ENCODE measurements around the gene GIPC2. TPM values are rescaled to one million over a fixed set of nuclear protein-coding genes. Genes with fewer than 3 reads are reported as not detected.

GIPC2 gene
- total and polyA plus RNA-seq, 2 of the 4 experiments (the other 2 are of a cell fraction): 0.07 to 0.18 TPM

DNA sequence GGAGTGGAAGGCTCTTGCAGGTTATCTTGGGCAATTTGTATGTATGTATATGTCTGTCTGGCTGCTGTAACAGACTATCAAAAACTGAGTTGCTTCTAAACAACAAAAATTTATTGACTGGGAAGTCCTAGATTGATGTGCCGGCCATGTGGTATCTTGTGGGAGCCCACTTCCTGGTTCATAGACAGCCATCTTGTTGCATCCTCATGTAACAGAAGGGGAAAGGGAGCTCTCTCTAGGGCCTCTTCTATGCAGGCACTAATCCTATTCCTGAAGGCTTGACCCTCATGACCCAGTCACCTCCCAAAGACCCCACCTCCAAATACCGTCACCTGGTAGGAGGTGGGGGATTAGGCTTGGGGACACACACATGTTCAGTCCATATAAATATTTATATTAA, 9.2 kb downstream of the GIPC2 start:
- Histone ChIP-seq H2BK5ac (ENCODE audit: low read depth, low read length, poor library complexity, severe bottlenecking) (no peak overlapping the region), H2AK9ac (replicated peaks; ENCODE audit: low read depth, low read length, poor library complexity) (no peak overlapping the region), H4K20me1 (ENCODE audit: insufficient read depth, low read length) (no peaks in the 10 kb centered on the region), H2AFZ (replicated peaks; ENCODE audit: low read length, poor library complexity) (no peak overlapping the region), H3K23ac (ENCODE audit: low read depth, low read length) (no peak overlapping the region), H4K91ac (ENCODE audit: insufficient read depth, low read depth, low read length) (no peak overlapping the region), H3K56ac (ENCODE audit: extremely low read depth, insufficient read depth, low read length) (no peak overlapping the region), H3K14ac (replicated peaks; ENCODE audit: low read depth, low read length) (no peak overlapping the region), H3K9ac (ENCODE audit: low read depth, low read length) (no peak overlapping the region), H3K27me3 (ENCODE audit: control insufficient read depth, insufficient read depth, low read length) (no peaks in the 10 kb centered on the region), H4K5ac (ENCODE audit: low read depth, low read length) (no peak overlapping the region), H3K27ac (ENCODE audit: insufficient read depth, low read length) (no peak overlapping the region), H3K4ac (ENCODE audit: low read depth, low read length) (no peak overlapping the region), H3K4me3 (ENCODE audit: insufficient read depth, low read depth, low read length) (no peak overlapping the region), H2AK5ac (ENCODE audit: low read depth, low read length) (no peak overlapping the region), H3K4me2 (ENCODE audit: low read depth, low read length) (no peak overlapping the region), H3K4me1 (ENCODE audit: control insufficient read depth, insufficient read depth, low read length) (no peaks in the 10 kb centered on the region), H3K18ac (ENCODE audit: low read depth, low read length) (no peak overlapping the region), H3K36me3 (ENCODE audit: control insufficient read depth, insufficient read depth, low read length) (no peaks in the 10 kb centered on the region), H2BK20ac (ENCODE audit: low read depth, low read length) (no peak overlapping the region), H3K9me1 (ENCODE audit: insufficient read depth, low read length) (no peaks in the 10 kb centered on the region), H4K8ac (ENCODE audit: low read depth in 2 of 2, low read length in 2 of 2) (no peak overlapping the region), H2BK15ac (ENCODE audit: low read depth, low read length) (no peak overlapping the region), H2BK120ac (ENCODE audit: low read depth, low read length) (no peak overlapping the region), H3K79me1 (ENCODE audit: low read depth in 1 of 2, low read length in 2 of 2) (no peaks in the 10 kb centered on the region), H3K9me3 (ENCODE audit: control insufficient read depth, insufficient read depth, low read length) (no peaks in the 10 kb centered on the region)
- POLR2A ChIA-PET (ENCODE audit: unreplicated experiment): no interaction called here
- dilution Hi-C loops (cut with HindIII; ENCODE audit: low sequenced_read_pairs, unreplicated experiment) (no loop called here), intact Hi-C loops (cut with micrococcal nuclease) (no loop called here), in situ Hi-C loops (cut with MboI; ENCODE audit: low sequenced_read_pairs) (no loop called here)
- CTCF ChIA-PET: no interaction called here
- BruUV-seq (replicated peaks): no TSS peak
- DNase-seq (no peak), ATAC-seq (ENCODE audit: low read depth) (no peak)
- TF ChIP-seq MXI1 (IDR thresholded peaks at IDR 0.05; ENCODE audit: borderline replicate concordance, low read depth, low read length) (no peak), MAZ (IDR thresholded peaks at IDR 0.05; ENCODE audit: borderline replicate concordance, low read depth, low read length) (no peak), RCOR1 (IDR thresholded peaks at IDR 0.05; ENCODE audit: insufficient replicate concordance, low read length) (no peak), POLR2A (IDR thresholded peaks at IDR 0.05; ENCODE audit: low read depth, low read length) (no peak), RFX5 (IDR thresholded peaks at IDR 0.05; ENCODE audit: low read depth, low read length) (no peak), NFE2L2 (IDR thresholded peaks at IDR 0.05; ENCODE audit: low read depth, low read length) (no peak), FOS (IDR thresholded peaks at IDR 0.05; ENCODE audit: low read depth, low read length) (no peak), CHD1 (IDR thresholded peaks at IDR 0.05; ENCODE audit: low read depth, low read length) (no peak), CEBPB (IDR thresholded peaks at IDR 0.05; ENCODE audit: low read depth, low read length) (no peak), MAFK (IDR thresholded peaks at IDR 0.05; ENCODE audit: low read depth, low read length) (no peak), BHLHE40 (IDR thresholded peaks at IDR 0.05; ENCODE audit: low read depth, low read length) (no peak), RAD21 (IDR thresholded peaks at IDR 0.05; ENCODE audit: low read length) (no peak), SMC3 (IDR thresholded peaks at IDR 0.05; ENCODE audit: low read depth, low read length) (no peak)
- TF ChIP-seq, protein P1, sequence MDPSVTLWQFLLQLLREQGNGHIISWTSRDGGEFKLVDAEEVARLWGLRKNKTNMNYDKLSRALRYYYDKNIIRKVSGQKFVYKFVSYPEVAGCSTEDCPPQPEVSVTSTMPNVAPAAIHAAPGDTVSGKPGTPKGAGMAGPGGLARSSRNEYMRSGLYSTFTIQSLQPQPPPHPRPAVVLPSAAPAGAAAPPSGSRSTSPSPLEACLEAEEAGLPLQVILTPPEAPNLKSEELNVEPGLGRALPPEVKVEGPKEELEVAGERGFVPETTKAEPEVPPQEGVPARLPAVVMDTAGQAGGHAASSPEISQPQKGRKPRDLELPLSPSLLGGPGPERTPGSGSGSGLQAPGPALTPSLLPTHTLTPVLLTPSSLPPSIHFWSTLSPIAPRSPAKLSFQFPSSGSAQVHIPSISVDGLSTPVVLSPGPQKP (IDR thresholded peaks at IDR 0.05; ENCODE audit: borderline replicate concordance, low read depth, low read length): no peak
- TF ChIP-seq, protein P2, sequence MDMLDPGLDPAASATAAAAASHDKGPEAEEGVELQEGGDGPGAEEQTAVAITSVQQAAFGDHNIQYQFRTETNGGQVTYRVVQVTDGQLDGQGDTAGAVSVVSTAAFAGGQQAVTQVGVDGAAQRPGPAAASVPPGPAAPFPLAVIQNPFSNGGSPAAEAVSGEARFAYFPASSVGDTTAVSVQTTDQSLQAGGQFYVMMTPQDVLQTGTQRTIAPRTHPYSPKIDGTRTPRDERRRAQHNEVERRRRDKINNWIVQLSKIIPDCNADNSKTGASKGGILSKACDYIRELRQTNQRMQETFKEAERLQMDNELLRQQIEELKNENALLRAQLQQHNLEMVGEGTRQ (IDR thresholded peaks at IDR 0.05; ENCODE audit: low read depth, low read length): no peak
- TF ChIP-seq, protein P3, sequence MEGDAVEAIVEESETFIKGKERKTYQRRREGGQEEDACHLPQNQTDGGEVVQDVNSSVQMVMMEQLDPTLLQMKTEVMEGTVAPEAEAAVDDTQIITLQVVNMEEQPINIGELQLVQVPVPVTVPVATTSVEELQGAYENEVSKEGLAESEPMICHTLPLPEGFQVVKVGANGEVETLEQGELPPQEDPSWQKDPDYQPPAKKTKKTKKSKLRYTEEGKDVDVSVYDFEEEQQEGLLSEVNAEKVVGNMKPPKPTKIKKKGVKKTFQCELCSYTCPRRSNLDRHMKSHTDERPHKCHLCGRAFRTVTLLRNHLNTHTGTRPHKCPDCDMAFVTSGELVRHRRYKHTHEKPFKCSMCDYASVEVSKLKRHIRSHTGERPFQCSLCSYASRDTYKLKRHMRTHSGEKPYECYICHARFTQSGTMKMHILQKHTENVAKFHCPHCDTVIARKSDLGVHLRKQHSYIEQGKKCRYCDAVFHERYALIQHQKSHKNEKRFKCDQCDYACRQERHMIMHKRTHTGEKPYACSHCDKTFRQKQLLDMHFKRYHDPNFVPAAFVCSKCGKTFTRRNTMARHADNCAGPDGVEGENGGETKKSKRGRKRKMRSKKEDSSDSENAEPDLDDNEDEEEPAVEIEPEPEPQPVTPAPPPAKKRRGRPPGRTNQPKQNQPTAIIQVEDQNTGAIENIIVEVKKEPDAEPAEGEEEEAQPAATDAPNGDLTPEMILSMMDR (conservative IDR thresholded peaks at IDR 0.05; ENCODE audit: low read depth, low read length): no peak
- no CpG with 5 or more reads among the region's 2 CpGs for WGBS, 2 experiments (ENCODE audit: extremely low coverage in 2 of 2, insufficient read length in 1 of 2)

Data from IMR-90 (cell line).